ENCODE measurements around the gene XXYLT1.
A peak's percentile ranks its signal among the peaks of the same experiment; 100 is the strongest.
"Not testable (repeated sequence)": the region's sequence is repeated elsewhere in the genome, so short reads cannot be mapped to it uniquely, and the experiment has no call there.

XXYLT1 gene

GRCh38 chr3:195111319-195111705 lies 159.6 kb downstream of the XXYLT1 start:
- CTCF ChIA-PET = interaction anchor here (1.7 to 4.3 kb wide), 2 partner anchors 11 to 14 kb away, joined by 4 to 14 read pairs; no protein-coding TSS in a partner anchor
- no peak for TF ChIP-seq CTCF (IDR thresholded peaks at IDR 0.05; ENCODE audit: insufficient read depth, low read length, missing control alignments)
- DNase-seq (ENCODE audit: low read depth, low spot score) = no peak
- no peak overlapping the region for H3K4me3 ChIP-seq (ENCODE audit: low read depth, low read length)
- POLR2A ChIA-PET = no interaction called here

GRCh38 chr3:195110647-195111318 lies 160.2 kb downstream of the XXYLT1 start:
- H3K4me3 ChIP-seq (ENCODE audit: low read depth, low read length) = no peak overlapping the region
- no peak for TF ChIP-seq CTCF (IDR thresholded peaks at IDR 0.05; ENCODE audit: insufficient read depth, low read length, missing control alignments)
- DNase-seq (ENCODE audit: low read depth, low spot score) = no peak
- ChIA-PET POLR2A (no interaction called here), CTCF (interaction anchor here (4.3 kb wide), 1 partner anchor 12 kb away, joined by 14 read pairs; no protein-coding TSS in a partner anchor)

GRCh38 chr3:195109098-195109657 lies 161.8 kb downstream of the XXYLT1 start:
- no peak for DNase-seq (ENCODE audit: low read depth, low spot score)
- no peak overlapping the region for H3K4me3 ChIP-seq (ENCODE audit: low read depth, low read length)
- TF ChIP-seq CTCF (IDR thresholded peaks at IDR 0.05; ENCODE audit: insufficient read depth, low read length, missing control alignments) = no peak
- ChIA-PET POLR2A (no interaction called here), CTCF (interaction anchor here (1.6 to 6.1 kb wide), 4 partner anchors 10 to 423 kb away, joined by 8 to 171 read pairs (median 10); partner anchors contain the start of gene FAM43A)

GRCh38 chr3:195107593-195107992 lies 163.4 kb downstream of the XXYLT1 start:
- no peak overlapping the region for H3K4me3 ChIP-seq (ENCODE audit: low read depth, low read length)
- ChIA-PET CTCF (interaction anchor here (1.0 to 6.1 kb wide), 18 partner anchors 10 to 435 kb away, joined by 3 to 171 read pairs (median 8); partner anchors contain the start of genes FAM43A and LSG1), POLR2A (interaction anchor here (1.8 kb wide), 1 partner anchor 421 kb away, joined by 12 read pairs; the partner anchor contains the start of gene FAM43A)
- no peak for DNase-seq (ENCODE audit: low read depth, low spot score)
- TF ChIP-seq CTCF (IDR thresholded peaks at IDR 0.05; ENCODE audit: insufficient read depth, low read length, missing control alignments) = no peak

GRCh38 chr3:195107031-195107430 lies 163.9 kb downstream of the XXYLT1 start:
- not testable (repeated sequence) for DNase-seq (ENCODE audit: low read depth, low spot score); H3K4me3 ChIP-seq (ENCODE audit: low read depth, low read length)
- ChIA-PET CTCF (interaction anchor here (0.6 to 6.1 kb wide), 60 partner anchors 10 to 448 kb away, joined by 3 to 171 read pairs (median 4); partner anchors contain the start of genes FAM43A, LSG1 and XXYLT1), POLR2A (interaction anchor here (1.8 kb wide), 1 partner anchor 420 kb away, joined by 12 read pairs; the partner anchor contains the start of gene FAM43A)

GRCh38 chr3:195106418-195106906 lies 164.5 kb downstream of the XXYLT1 start:
- ChIA-PET CTCF (interaction anchor here (0.6 to 6.1 kb wide), 60 partner anchors 10 to 448 kb away, joined by 3 to 171 read pairs (median 4); partner anchors contain the start of genes FAM43A, LSG1 and XXYLT1), POLR2A (interaction anchor here (1.8 kb wide), 1 partner anchor 420 kb away, joined by 12 read pairs; the partner anchor contains the start of gene FAM43A)
- DNase-seq (ENCODE audit: low read depth, low spot score) = no peak
- peak overlapping the region; percentile 33 for H3K4me3 ChIP-seq (ENCODE audit: low read depth, low read length)
- TF ChIP-seq CTCF (IDR thresholded peaks at IDR 0.05; ENCODE audit: insufficient read depth, low read length, missing control alignments) = peak; percentile 99

Measured in AG04449 (cell line).